GM13977 (cell line): Measurements from ENCODE around the gene CDH23.

Experiments used
- DNase-seq: peaks from one replicate; pipeline ENCODE4 v3.0.0; 2012; ENCODE audit warnings: low spot score
- in situ Hi-C: fragments of 300-500 bp; cut with MboI; formaldehyde crosslinking; loops from one replicate; pipeline ENCODE4 v1.12.0; 2022; ENCODE audit warnings: low sequenced_read_pairs, low pct_unique_long_range_greater_than_20kb, mixed read lengths, inconsistent platforms; ENCODE audit not compliant: unreplicated experiment
- TF ChIP-seq, protein P1 (sequence below): IDR thresholded peaks from 2 replicates; pipeline ENCODE4 v1.5.1; 2012; ENCODE audit warnings: mild to moderate bottlenecking, control low read depth; ENCODE audit not compliant: insufficient read depth; ENCODE audit errors: extremely low read depth, missing control alignments

CDH23 gene

DNA sequence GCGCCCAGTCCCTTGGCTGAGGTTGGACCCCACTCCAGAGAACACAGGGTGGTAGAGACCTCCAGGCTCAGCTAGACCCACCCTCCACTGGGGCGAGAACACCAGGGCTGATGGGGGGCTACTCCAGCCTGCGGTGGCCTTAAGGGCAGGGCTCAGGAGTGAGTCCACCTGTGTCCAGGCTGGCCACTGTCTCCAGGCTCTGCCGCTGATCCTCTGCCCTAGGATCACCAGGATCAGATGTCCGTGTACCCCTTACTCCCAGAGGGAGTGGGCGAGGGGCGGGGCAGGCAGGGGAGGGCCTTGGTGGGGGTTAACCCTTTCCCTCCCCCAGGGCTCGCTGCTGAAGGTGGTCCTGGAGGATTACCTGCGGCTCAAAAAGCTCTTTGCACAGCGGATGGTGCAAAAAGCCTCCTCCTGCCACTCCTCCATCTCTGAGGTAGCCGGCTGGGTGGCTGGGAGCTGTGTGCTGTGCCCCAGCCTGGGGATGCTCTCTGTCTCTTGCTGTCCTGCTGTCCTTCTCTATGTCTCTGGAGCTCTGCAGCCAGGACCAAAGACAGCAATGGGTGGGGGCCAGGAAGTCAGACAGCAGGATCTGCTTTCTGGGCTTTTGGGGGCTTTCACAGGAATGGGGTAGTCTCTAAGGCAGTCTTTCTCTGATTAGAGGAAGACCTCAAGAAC lies 416.3 kb downstream of the CDH23 start:
- TF ChIP-seq, protein P1, sequence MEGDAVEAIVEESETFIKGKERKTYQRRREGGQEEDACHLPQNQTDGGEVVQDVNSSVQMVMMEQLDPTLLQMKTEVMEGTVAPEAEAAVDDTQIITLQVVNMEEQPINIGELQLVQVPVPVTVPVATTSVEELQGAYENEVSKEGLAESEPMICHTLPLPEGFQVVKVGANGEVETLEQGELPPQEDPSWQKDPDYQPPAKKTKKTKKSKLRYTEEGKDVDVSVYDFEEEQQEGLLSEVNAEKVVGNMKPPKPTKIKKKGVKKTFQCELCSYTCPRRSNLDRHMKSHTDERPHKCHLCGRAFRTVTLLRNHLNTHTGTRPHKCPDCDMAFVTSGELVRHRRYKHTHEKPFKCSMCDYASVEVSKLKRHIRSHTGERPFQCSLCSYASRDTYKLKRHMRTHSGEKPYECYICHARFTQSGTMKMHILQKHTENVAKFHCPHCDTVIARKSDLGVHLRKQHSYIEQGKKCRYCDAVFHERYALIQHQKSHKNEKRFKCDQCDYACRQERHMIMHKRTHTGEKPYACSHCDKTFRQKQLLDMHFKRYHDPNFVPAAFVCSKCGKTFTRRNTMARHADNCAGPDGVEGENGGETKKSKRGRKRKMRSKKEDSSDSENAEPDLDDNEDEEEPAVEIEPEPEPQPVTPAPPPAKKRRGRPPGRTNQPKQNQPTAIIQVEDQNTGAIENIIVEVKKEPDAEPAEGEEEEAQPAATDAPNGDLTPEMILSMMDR, result no peak
- no peak for DNase-seq
- in situ Hi-C loops, result no loop called here

DNA sequence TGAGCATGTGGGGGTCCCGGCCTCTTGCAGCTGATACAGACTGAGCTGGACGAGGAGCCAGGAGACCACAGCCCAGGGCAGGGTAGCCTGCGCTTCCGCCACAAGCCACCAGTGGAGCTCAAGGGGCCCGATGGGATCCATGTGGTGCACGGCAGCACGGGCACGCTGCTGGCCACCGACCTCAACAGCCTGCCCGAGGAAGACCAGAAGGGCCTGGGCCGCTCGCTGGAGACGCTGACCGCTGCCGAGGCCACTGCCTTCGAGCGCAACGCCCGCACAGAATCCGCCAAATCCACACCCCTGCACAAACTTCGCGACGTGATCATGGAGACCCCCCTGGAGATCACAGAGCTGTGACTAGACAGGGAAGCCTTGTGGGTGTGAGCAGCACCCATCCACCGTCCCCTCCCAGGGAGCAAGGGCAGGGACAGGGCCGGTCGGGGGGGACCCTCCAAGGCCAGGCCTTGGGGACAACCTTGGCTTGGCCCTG lies 418.2 kb downstream of the CDH23 start:
- no peak for DNase-seq
- TF ChIP-seq, protein P1, result no peak
- in situ Hi-C loops, result no loop called here

DNA sequence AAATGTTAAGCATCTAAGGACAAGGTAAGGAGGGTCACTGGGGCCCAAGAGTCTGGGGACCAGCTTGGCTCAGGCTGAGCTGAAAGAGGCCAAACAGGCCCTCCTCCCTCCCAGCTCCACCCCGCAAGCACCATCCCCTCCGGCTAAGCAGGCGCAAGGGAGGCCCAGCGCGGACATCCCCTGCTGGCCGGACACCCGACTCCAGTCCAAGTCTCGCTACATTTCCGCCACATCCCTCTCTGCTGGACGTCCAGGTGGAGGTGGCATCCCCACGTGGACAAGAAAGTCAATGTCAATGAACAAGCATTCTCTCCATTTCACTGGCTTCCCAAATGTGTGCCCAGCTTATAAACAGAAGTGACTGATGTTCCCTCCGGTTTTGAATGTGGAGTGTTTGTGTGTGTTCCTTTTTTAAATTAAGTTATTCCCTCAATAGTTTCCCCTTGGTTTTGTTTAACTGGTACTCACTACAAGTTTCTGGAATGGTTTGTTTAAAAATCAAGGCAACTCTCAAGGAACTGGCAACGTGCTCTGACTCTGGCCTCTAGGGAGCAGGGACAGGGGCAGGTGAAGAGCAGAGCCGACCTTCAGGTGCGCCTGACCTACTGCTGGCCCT lies 418.9 kb downstream of the CDH23 start:
- in situ Hi-C loops, result no loop called here
- TF ChIP-seq, protein P1, result no peak
- DNase-seq, result no peak

DNA sequence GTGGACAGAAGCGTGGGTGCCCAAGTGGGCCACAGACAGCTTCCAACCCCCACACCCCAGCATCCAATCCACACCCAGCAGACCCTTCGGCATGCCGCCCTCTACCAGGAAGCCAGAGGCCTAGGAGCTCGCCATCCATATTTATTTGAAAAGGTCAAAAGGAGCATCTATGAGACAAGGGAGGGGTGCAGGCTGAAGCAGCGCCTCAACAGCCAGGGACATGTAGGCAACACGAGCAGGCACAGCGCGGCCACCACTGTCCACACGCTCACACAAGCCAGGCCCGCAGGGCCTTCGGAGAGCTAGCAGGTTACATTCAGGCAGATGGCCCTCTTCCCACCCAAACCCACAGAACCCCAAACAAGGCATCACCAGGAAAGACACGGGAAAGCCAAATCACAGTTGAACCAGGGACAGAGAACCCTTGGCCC lies 419.7 kb downstream of the CDH23 start:
- in situ Hi-C loops, result no loop called here
- no peak for DNase-seq
- TF ChIP-seq, protein P1, result no peak

DNA sequence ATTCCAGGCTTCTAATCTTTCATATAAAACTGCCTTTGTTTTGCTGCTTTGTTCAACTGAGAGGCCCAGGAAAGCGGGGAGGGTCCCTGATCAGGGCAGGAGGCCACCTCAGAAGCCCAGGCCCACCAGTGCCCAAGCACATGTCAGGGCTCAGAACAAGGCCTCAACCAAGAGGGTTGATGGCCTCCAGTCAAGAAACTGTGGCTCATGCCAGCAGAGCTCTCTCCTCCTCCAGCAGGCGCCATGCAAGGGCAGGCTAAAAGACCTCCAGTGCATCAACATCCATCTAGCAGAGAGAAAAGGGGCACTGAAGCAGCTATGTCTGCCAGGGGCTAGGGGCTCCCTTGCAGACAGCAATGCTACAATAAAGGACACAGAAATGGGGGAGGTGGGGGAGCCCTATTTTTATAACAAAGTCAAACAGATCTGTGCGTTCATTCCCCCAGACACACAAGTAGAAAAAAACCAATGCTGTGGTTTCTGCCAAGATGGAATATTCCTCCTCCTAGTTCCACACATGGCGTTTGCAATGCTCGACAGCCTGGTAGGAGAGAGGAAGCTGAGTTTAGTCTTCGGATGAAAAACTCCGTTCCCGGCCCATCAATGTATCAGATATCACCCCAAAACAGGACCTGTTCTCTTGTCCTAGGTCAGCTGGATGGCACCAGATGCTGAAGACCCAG lies 420.4 kb downstream of the CDH23 start:
- TF ChIP-seq, protein P1, result no peak
- no peak for DNase-seq
- in situ Hi-C loops, result no loop called here

DNA sequence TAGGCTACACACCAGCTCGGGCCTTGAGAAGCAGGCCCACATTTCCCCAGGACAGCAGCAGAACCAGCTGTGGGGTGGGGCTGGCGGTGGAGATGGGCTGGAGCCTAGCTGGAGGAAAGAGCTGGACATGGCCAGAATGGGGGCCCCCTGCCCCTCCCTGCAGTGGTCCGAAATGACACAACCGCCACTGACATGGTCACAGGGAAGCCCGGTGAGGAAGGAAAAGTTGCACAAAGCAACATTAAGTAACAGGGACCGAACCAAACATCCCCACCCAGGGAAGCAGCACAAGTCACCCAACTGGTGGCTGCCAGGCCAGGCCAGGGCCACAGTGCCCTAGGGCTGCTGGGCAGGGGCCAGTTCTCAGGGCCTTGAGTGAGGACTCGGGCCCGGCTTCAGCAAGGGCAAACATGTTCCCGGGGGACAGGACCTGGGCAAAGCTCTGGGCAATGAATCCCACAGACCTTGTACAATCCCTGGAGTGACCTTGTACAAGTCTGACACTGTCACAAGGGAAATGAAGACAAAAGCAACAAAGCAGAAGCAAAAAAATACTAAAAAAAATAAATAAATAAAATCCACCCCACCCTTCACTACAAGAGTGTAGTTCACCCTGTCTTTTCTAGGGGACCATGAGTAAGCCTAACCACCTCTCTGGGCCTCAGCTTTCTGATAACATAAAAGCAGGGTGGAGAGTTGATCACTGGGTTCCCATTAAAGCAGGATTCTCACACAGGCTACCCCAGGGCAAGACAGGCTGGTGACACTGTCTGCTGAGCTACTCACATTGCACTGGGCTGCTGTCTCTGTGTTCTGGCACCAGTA lies 421.3 kb downstream of the CDH23 start:
- TF ChIP-seq, protein P1, result no peak
- in situ Hi-C loops, result no loop called here
- no peak for DNase-seq
